Raji (cell line): ENCODE results near the gene HOXD12.

Experiments used
- POLR2A ChIP-seq: IDR thresholded peaks from 2 replicates; pipeline ENCODE4 v1.6.1; 2011; ENCODE audit warnings: low read depth, low read length, control low read depth; ENCODE audit not compliant: insufficient read depth

HOXD12 gene

GRCh38 chr2:176095421-176095820 is 4.2 kb upstream of the HOXD12 start:
- no peak for TF ChIP-seq POLR2A

DNA sequence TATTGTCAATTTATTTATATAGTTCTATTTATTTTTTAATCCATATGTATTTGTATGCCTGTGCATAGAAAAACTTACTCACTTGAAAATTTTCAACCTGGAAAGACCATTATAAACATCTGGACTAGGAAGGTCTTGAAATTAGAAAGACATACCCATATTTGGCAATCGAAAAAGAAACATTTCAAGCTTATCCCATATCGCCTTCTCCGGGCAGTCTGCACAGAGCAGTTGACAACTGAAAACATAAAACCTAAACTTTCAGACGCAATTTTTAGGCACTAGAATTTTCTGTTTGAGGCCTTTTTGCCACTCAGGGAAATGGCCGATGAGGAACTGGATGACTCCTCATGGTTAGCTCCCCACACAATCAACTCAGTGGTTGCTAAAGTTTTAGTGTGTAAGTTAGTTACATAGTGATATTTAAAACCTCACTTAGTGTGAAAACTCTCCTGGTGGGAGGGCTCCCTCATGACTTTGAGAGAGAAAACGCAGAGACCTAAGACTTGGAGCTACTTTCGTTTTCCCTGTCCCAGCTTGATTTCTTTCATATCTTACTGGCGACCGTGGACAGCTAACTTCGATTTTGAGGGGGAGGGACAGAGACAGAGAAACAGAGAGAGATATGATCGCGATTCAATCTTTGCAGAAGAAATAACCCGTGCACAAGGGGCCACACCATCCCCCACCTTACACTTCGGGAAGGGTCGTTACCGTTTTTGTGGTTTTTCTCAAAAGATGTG is 3.2 kb upstream of the HOXD12 start:
- no peak for TF ChIP-seq POLR2A

GRCh38 chr2:176096986-176097819 is 2.4 kb upstream of the HOXD12 start:
- TF ChIP-seq POLR2A, result no peak

DNA sequence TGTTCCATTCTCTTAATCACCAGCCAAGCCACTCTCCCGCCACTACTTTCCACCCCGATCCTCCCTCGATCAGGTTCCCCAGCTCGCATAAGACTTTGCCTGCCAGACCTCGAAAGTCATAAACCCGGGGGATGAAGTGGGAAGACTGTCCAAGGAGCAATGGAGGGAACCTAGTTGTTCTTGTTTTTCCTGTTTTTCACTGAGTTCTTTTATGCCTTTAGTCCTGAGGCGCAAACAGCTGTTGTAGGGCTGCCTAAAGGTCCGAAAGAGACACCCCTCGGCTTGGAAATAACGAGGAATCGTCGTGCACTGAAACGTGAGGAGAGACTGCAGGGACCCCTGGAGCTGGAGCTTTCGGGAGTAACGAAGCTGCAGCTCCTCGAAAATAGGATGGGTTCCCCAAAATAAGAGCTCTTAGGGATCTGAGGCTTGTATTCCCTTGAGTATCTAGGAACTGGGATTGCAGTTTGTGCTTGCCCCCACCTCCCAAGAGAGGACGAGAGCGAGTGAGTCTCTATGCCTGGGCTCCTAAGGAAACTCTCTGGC is 1.7 kb upstream of the HOXD12 start:
- TF ChIP-seq POLR2A, result no peak

GRCh38 chr2:176098366-176099158 is 1.0 kb upstream of the HOXD12 start:
- TF ChIP-seq POLR2A, result no peak

DNA sequence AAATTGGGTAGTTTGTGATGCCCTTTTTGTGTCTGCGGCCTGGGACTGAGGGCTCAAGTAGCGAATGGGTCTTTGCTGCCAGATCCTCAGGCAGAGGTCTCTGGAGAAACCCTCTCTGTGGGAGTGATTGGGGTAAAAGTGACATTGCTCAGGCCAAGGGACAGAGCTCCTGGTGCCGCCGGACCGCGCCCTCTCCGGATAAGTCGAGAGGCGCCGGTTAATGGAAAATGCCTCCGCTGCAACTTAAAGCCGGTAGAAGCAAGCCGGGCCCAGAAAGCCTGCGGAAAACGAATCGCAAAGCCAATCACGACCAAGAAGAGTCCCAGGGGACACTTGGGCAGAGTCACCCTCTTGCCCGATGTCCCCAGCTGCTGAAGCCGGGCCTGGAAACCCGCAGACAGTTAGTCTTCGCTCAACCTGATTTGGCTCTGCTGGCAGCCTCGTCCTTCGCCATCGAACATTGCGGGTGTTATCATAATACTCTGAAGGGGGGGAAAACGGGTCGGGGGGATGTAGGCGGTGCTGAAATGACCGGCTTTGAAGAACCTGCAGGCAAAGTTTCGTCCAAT is 352 bp upstream of the HOXD12 start:
- no peak for TF ChIP-seq POLR2A

GRCh38 chr2:176100547-176101140 is 1.0 kb downstream of the HOXD12 start:
- TF ChIP-seq POLR2A, result no peak

GRCh38 chr2:176101216-176101830 is 1.7 kb downstream of the HOXD12 start:
- TF ChIP-seq POLR2A, result no peak

- TF ChIP-seq POLR2A, result no peak
These were observed 2.2 kb downstream of the HOXD12 start for GRCh38 chr2:176101842-176102241.

- TF ChIP-seq POLR2A, result no peak
These were observed 2.8 kb downstream of the HOXD12 start for GRCh38 chr2:176102309-176102866.

- no peak for TF ChIP-seq POLR2A
These were observed 3.6 kb downstream of the HOXD12 start for GRCh38 chr2:176103194-176103593.

GRCh38 chr2:176103742-176104315 is 4.2 kb downstream of the HOXD12 start:
- TF ChIP-seq POLR2A, result no peak

- TF ChIP-seq POLR2A, result no peak
These were observed 4.9 kb downstream of the HOXD12 start for GRCh38 chr2:176104316-176105077.

DNA sequence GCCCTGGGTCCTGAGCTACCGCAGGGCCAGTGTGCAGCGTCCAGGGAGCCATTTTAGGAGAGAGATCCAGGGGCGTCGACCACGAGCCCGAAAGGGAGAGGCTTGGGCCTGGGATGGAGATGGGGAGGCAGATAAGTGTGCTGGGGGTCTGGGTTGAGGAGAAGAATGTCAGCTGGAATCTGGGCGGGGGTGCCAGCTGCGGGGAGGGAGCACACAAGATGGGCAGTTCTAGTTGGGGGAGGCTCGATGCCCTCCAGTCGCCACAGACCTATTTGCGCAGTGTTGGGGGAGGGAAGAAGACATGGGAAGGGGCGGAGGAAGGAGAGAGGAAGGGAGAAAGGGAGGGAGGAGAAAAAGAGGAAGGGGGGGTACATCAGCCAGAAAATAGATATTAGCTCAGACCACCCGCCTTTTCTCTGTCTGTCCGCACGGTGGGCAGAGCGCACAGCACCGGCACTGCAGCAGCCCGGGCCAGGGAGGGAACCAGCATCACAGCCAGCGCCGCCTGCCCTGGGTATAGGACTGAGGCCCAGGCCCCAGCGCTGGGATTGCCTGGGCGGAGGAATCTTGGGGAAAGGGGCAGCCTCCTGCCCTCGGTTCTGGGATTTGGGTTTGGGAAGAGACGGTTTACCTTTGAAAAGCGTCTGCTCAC is 5.6 kb downstream of the HOXD12 start:
- no peak for TF ChIP-seq POLR2A
